GM12891 (cell line): ENCODE measurements around the gene RUNX3.
A peak's percentile ranks its signal among the peaks of the same experiment; 100 is the strongest.

Experiments
- DNase-seq: peaks from one replicate; pipeline ENCODE4 v3.0.0; 2011; ENCODE audit warnings: low spot score; ENCODE audit not compliant: insufficient read length
- FAIRE-seq: peaks from 2 replicates; lab custom pipeline; 2011; peaks lifted over from hg19 to GRCh38; lab: Jason Lieb, UNC
- PAX5 ChIP-seq: IDR thresholded peaks from 2 replicates; pipeline ENCODE4 v1.6.1; 2011; ENCODE audit warnings: low read length, moderate library complexity, mild to moderate bottlenecking; ENCODE audit not compliant: insufficient read depth, severe bottlenecking
- POLR2A ChIP-seq: IDR thresholded peaks from 2 replicates; pipeline ENCODE4 v1.6.1; 2011; ENCODE audit warnings: low read depth, low read length, control low read depth
- POLR2AphosphoS5 ChIP-seq: IDR thresholded peaks from 2 replicates; pipeline ENCODE4 v1.6.1; 2011; ENCODE audit warnings: low read depth, low read length, control low read depth
- POU2F2 ChIP-seq: IDR thresholded peaks from 2 replicates; pipeline ENCODE4 v1.6.1; 2011; ENCODE audit warnings: low read depth, mild to moderate bottlenecking, control low read depth, low read length, moderate library complexity
- SPI1 ChIP-seq: IDR thresholded peaks from 2 replicates; pipeline ENCODE4 v1.6.1; 2011; ENCODE audit warnings: low read depth, low read length, control low read depth
- TAF1 ChIP-seq: IDR thresholded peaks from 2 replicates; pipeline ENCODE4 v1.6.1; 2011; ENCODE audit warnings: low read depth, low read length, control low read depth

The RUNX3 gene

GRCh38 chr1:24917327-24918074 is 12.6 kb downstream of the RUNX3 start:
- DNase-seq = no peak
- TF ChIP-seq POU2F2 = no peak
- TF ChIP-seq SPI1 = no peak
- TF ChIP-seq TAF1 = no peak
- no peak for TF ChIP-seq PAX5
- TF ChIP-seq POLR2AphosphoS5 = no peak
- TF ChIP-seq POLR2A = no peak
- no peak for FAIRE-seq

DNA sequence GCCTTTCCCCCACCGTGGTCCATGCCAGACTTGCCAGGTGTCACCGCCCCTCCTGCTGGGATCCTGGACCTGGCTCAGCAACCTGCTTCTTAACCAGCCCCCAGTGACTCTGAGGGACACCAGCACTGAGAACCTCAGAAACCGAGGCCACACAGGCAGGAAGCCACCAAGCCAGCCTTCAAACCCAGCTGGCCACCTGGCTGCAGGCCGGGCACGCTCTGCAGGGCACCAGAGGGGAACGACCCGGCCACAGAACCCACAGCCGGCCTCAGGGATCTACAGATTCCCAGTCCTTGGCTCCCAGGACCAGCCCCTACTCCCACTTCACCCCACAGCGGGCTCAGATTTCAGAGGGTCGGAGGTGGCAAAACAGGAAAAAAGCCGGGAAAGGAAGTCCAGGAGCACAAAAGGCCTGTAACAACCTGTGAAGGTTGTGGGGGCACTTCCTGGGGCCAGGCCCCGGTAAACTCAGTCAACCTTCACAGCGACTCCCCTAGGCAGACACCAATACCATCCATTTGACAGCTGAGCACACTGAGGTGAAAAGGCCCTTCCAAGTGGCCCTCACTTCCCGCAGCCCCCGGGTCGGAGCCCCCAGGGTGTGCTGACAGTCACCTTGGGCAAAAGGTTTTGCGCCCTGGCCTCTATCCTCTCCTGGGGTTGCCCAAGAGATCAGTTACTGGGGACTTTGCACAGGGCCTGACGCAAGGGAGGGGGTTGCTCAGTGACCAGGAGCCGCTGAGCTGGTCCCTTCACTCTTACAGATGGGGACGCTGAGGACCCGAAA is 14.1 kb downstream of the RUNX3 start:
- TF ChIP-seq TAF1 (no peak), POLR2A (0 out of 2 replicates have a peak, but pooled peaks have one; percentile 8), PAX5 (peak; percentile 31)
- FAIRE-seq = peak; percentile 26
- DNase-seq = no peak

DNA sequence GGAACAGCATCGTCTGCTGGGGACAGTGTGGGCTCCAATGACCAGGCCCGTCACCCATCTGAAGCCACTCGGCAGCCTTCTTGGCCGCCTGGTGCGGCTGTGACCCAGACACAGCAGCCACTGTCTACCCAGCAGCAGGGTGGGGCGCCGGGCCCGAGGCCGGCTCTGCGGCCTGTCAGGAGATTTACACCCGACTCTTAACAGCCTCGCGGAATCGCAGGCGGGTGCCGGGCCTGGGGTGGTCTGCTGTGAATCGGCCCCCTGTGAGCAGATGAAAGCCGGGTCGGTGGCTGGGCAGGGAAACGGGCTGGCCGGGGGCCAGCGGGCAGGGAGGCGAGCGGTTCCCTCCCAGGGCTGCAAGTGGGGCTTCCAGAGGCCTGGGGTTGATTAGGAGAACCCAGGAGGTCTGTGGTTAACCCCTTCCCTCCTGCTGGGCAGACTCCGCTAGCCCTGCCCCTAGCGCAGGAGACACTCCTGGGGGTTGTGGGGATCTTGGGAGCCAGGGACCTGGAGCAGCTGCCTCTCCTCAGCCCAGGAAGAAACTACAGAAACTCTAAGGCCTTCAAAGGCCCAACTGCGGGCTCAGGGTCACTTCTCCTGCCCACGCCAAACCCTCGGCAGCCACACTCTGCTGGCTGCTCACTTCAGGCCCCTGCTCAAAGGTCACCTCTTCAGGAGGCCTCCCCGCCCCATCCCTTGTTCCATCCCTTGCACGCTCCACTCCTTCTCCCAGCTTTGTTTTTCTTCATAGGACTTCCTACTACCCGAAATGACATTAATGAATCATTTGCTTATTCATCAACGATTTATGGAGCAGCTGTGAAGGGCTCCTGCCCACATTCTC is 15.6 kb downstream of the RUNX3 start:
- no peak for FAIRE-seq
- TF ChIP-seq PAX5 (no peak), POLR2A (no peak), POLR2AphosphoS5 (no peak; the same call in 1 of the 2 replicates), TAF1 (no peak), POU2F2 (no peak), SPI1 (no peak)
- no peak for DNase-seq

GRCh38 chr1:24913616-24914225 is 16.4 kb downstream of the RUNX3 start:
- FAIRE-seq (no peak), DNase-seq (no peak)
- peak; percentile 2; the same call in 1 of the 2 replicates for TF ChIP-seq POLR2A
- TF ChIP-seq POLR2AphosphoS5 = no peak

- DNase-seq (no peak), FAIRE-seq (no peak)
- TF ChIP-seq POLR2A (0 out of 2 replicates have a peak, but pooled peaks have one; percentile 16), SPI1 (no peak)
Observed at GRCh38 chr1:24913274-24913604, 16.8 kb downstream of the RUNX3 start.

DNA sequence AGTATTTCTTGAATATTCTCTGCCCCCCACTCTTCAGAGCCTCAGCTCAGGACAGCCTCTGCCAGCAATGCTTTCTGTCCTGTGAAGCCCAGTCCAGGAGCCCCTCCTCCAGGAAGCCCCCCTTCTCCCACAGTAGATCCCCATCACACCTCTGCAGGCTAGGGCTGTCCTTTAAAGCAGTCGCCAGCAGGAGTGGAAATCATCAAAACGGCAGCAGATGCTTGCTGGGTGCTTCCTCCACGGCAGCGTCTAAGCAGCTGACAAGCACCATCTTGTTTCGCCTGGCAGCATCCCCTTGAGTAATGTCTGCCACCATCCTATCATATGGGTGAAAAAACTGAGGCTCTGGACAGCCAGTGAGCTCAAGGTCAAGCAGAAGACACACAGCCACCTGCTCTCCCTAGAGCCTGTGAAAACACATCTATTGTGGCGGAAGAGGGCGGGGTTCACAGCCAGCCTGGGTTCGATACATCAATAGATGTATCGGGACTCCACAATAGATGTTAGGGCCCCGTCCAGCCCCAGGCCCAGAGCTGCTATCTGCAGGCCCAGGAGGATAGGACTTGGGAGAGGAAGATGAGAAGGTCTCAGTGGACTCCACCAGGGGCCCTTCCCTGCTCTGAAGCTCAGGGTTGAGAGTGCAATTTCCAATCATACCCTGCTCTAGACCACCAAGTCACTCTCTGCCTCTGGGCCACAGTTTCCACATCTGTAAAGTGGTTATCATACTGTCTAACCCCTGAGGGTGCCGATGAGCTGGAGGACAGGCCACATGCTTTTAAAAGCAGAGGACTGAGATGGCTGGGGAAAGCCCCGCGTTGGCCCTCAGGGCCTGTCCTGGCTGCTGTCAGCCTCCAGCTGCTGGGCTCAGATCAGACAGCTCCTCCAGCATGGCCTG is 17.5 kb downstream of the RUNX3 start:
- FAIRE-seq = no peak
- DNase-seq = no peak
- TF ChIP-seq PAX5 (no peak), POU2F2 (no peak), POLR2A (no peak), SPI1 (no peak), POLR2AphosphoS5 (no peak), TAF1 (no peak)

- no peak for TF ChIP-seq POLR2AphosphoS5
- TF ChIP-seq POU2F2 = no peak
- TF ChIP-seq SPI1 = no peak
- no peak for TF ChIP-seq TAF1
- no peak for TF ChIP-seq POLR2A
- TF ChIP-seq PAX5 = no peak
- DNase-seq = no peak
- FAIRE-seq = no peak
Observed at GRCh38 chr1:24911651-24912155, 18.4 kb downstream of the RUNX3 start.

DNA sequence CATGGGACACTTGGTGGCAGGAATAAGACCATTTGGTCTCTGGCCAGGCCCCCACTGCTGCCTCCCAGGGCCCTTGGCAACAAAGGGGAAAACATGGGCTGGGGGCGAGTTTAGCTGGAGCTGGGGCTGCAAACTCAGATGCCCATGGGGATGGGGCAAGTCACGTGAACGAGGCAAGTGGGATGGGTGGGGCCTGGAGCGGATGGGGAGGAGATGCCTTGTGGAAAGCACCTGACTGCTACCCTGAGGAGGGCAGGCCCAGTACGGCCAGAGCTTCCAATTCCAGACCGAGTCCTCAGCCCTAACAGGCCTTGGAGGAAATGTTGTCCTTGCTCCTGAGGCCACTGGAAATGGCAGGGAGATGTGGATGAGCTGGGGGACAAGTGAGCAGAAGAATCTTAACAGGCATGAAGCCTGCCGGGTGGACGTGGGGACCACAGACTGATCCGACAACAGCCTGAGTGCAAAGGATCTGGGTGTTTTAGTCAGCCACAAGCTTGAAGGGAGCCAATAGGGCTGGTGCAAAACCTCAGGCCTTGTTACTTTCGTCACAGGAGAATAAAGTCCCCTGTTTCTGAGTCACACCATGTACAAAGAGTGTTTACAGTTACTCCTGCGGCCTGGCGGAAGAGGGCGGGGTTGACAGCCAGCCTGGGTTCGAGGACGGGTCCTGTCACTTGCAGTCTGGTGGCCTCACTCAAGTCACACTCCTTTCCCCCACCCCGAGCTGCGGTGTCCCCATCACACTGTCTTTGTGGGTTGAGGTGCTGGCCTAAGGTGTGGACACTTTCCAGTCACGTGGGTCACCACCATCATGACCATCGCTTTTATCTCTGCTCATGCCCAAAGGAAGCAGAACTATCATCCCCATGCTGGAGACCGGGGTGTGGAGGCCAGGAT is 19.1 kb downstream of the RUNX3 start:
- DNase-seq (no peak), FAIRE-seq (peak; percentile 54)
- TF ChIP-seq POLR2AphosphoS5 (0 out of 2 replicates have a peak, but pooled peaks have one; percentile 41), POLR2A (peak; percentile 45), SPI1 (no peak)
